NCI-H510A (cell line): Measurements from ENCODE around the gene RGCC.
"Not testable (repeated sequence)": the region's sequence is repeated elsewhere in the genome, so short reads cannot be mapped to it uniquely, and the experiment has no call there.

ENCODE experiments used
- DNase-seq: peaks from one replicate; lab custom pipeline; 2025; lab: John Stamatoyannopoulos, UW

The RGCC gene, protein sequence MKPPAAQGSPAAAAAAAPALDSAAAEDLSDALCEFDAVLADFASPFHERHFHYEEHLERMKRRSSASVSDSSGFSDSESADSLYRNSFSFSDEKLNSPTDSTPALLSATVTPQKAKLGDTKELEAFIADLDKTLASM

DNA sequence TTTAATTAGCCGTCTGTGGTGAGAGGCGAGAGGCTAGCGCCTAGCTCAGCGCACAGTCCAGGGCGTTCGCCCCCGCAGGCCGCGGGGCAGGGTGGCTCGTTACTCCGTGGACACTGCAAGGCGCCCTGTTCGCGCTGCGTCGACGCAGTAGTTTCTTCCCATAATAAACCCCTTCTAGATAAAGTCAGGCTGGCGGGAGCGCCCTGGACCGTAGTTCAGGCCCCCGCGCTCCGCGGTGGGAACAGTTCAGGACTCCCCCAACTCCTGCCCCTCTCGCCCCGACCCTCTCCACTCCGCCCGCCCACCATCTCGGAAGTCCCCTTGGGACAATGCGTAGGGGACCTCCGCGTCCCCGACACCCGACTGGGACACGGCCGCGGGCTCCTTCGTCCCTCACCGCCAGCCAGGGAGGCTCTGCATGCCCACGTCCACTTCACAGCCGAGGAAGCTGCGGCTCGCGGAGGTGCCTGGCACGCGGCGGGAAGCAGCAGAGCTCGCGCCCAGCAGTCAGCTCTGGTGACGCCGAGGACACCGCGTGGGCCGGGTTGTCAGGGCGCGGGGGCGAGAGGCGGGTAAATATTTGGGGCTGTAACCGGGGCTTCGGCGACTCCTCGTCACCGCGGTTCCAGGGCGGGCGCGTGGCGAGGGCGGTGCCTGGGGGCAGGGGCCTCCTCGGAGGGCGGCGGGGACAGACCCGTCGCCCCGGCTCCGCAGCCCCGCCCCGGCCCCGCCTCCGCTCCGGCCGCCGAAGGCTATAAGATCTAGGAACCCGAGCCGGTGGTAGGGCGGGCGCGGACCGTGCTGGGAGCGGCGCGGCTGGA is at the start of gene RGCC:
Gene RGCC (plus strand): TSS at position 783 of the 821 bp plus-strand sequence. CDS start 158 bp downstream, outside the sequence.
- DNase-seq, result peak; percentile 5

- DNase-seq, result no peak
These were observed 49.2 kb upstream of the RGCC start for GRCh38 chr13:41408121-41408520.

DNA sequence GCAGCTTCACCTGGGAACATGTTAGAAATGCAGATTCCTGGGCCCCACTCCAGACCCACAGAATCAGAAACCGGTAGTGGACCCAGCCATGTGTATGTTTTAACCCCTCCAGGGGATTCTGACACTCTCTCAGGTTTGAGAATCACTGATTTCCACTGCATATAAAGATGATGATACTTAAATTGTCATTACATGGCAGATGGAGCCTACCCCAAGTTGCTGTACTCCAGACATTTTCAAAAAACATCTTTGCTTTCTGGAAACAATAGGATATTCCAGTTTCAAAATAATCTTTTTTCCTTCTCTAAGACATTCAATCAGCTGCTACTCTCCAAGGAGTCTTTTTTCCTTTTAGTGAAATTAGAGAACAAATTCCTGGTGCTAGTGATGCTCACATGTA is 48.6 kb upstream of the RGCC start:
- no peak for DNase-seq

- DNase-seq, result no peak
These were observed 47.7 kb upstream of the RGCC start for GRCh38 chr13:41409611-41410010.

- DNase-seq, result no peak
These were observed 46.3 kb upstream of the RGCC start for GRCh38 chr13:41411060-41411459.

GRCh38 chr13:41411522-41411921 is 45.8 kb upstream of the RGCC start:
- no peak for DNase-seq

- DNase-seq, result no peak
These were observed 43.5 kb upstream of the RGCC start for GRCh38 chr13:41413872-41414271.

- no peak for DNase-seq
These were observed 41.1 kb upstream of the RGCC start for GRCh38 chr13:41416276-41416675.

GRCh38 chr13:41418027-41418426 is 39.3 kb upstream of the RGCC start:
- DNase-seq, result no peak

- no peak for DNase-seq
These were observed 38.6 kb upstream of the RGCC start for GRCh38 chr13:41418731-41419130.

- DNase-seq, result no peak
These were observed 38.1 kb upstream of the RGCC start for GRCh38 chr13:41419206-41419605.

- no peak for DNase-seq
These were observed 37.2 kb upstream of the RGCC start for GRCh38 chr13:41420146-41420545.

- DNase-seq, result not testable (repeated sequence)
These were observed 36.0 kb upstream of the RGCC start for GRCh38 chr13:41421330-41421729.

DNA sequence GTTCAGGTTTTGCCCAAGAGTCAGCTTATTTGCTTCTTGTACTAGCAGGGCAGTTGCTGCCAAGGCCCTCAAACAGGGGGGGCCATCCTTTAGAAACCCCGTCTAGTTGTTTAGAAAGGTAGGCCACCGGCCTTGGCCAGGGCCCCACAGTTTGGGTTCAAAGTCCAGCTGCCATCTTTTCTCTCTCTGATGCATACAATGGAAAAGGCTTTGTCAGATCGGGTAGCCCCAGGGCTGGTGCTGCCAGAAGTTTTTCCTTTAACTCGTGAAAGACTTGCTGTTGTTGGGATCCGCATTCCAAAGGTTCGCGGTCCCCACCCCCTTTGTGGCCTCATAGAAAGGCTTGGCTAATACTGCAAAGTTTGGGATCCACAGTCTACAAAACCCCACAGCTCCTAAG is 35.4 kb upstream of the RGCC start:
- DNase-seq, result not testable (repeated sequence)

DNA sequence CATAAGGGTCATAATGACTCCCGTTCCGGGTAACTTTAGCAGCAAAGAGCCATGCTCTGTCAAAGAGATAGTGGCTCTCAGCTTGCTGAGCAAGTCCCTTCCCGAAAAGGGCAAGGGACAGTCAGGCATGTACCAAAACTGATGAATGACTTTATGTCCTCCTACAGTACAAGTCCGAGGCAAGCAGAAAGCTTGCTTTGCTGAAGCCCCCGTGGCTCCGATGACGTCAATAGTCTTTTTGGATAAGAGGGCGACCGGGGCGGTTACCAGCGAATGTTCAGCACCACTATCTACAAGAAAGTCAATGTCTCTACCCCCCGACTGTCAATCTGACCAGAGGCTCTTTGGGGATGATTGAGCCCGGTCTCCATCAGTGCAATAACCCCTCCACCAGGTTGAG is 34.1 kb upstream of the RGCC start:
- DNase-seq, result not testable (repeated sequence)

DNA sequence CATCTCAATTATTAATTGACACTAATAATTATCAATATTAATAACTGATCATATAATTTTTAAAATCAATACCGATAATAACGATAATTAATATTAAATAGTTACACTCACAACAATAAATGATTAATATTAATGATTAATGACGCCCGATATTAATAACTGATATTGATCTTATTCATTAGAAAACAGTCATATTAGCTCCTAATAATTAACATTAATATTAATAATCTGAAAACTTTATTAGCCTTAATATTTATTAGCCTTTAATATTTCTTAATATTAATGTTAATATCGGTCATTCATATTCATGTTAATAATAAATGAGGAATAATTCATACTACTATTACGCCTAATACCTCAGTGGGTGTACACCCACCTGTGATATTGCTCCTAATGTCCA is 32.7 kb upstream of the RGCC start:
- not testable (repeated sequence) for DNase-seq

- DNase-seq, result no peak
These were observed 31.3 kb upstream of the RGCC start for GRCh38 chr13:41426047-41426446.

GRCh38 chr13:41427666-41428065 is 29.7 kb upstream of the RGCC start:
- DNase-seq, result no peak

DNA sequence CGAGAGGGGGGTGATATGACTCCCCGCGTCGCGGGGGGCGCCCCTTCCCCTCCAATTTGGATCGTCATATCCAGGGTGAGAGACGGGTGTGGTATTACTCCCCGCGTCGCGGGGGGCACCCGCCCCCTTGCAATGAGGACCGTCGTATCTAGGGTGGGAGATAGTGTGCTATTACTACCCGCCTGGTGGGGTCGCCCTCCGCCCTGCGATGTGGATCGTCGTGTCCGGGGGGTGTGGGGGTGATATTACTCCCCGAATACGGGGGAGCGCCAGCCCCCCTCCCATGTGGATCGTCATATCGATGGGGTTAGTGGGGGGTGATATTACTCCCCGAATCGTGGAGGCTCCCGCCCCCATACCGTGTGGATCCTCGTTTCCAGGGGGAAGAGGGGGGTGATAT is 29.2 kb upstream of the RGCC start:
- DNase-seq, result no peak

GRCh38 chr13:41434030-41434429 is 23.3 kb upstream of the RGCC start:
- DNase-seq, result not testable (repeated sequence)

- DNase-seq, result no peak
These were observed 22.4 kb upstream of the RGCC start for GRCh38 chr13:41434831-41435520.

GRCh38 chr13:41443969-41444368 is 13.4 kb upstream of the RGCC start:
- DNase-seq, result no peak

DNA sequence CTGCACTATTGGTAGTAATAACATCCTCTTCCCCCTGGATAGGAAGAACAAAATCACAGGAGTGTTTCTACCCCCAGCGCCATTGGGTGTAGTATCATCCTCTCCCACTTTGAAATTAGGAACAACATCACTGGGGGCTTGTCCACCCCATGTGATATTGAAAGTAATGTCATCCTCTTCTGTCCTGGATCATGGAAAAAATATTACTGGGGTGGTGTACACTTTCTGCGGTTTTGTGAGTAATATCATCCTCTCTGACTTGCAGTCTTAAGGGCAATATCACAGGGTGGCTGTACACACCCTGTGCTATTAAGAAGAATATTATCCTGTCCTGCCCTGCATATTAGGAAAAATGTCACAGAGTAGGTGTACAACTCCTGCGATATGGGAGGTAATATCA is 4.9 kb upstream of the RGCC start:
- no peak for DNase-seq
